Activated naive CD8-positive, alpha-beta T cell treated with anti-CD3 and anti-CD28 coated beads for 36 hours (primary cell): ENCODE data around the gene PXT1. TPM values are rescaled to one million over a fixed set of nuclear protein-coding genes. Genes with fewer than 3 reads are reported as not detected.
"Not testable (repeated sequence)": the region's sequence is repeated elsewhere in the genome, so short reads cannot be mapped to it uniquely, and the experiment has no call there.

Source experiments
- DNase-seq: peaks from one replicate; pipeline ENCODE4 v3.0.0; 2021
- H3K27ac Mint-ChIP-seq: one replicate; pipeline ENCODE4 v1.8.0; 2022; ENCODE audit warnings: mild to moderate bottlenecking, moderate library complexity, mixed read lengths
- H3K27me3 Mint-ChIP-seq: one replicate; pipeline ENCODE4 v1.8.0; 2022; ENCODE audit warnings: mild to moderate bottlenecking, mixed read lengths
- H3K36me3 Mint-ChIP-seq: one replicate; pipeline ENCODE4 v1.8.0; 2021; ENCODE audit warnings: mild to moderate bottlenecking, mixed read lengths
- H3K4me1 Mint-ChIP-seq: one replicate; pipeline ENCODE4 v1.8.0; 2021; ENCODE audit warnings: mixed read lengths
- H3K4me3 Mint-ChIP-seq: one replicate; pipeline ENCODE4 v1.8.0; 2022; ENCODE audit warnings: mild to moderate bottlenecking, moderate library complexity, mixed read lengths
- H3K9me3 Mint-ChIP-seq: one replicate; pipeline ENCODE4 v1.8.0; 2022; ENCODE audit warnings: mixed read lengths
- total RNA-seq, 2 experiments: library from RNA; stranded (reverse); gene quantifications; one replicate each; pipeline ENCODE4 v1.2.3, GENCODE V29; 2021

PXT1 gene
- under 1 TPM; 0.10 to 0.29 TPM for total RNA-seq

- peaks cover 38% of the 10 kb centered on the region for H3K4me1 Mint-ChIP-seq
- H3K4me3 Mint-ChIP-seq, result peak within 1 kb of the TSS; percentile 96
- H3K27ac Mint-ChIP-seq, result peak within 1 kb of the TSS; percentile 97
- no peaks in the 10 kb centered on the region for H3K9me3 Mint-ChIP-seq
- peaks cover 8% of the 10 kb centered on the region for H3K36me3 Mint-ChIP-seq
- peak; percentile 92 for DNase-seq
- no peaks in the 10 kb centered on the region for H3K27me3 Mint-ChIP-seq
These were observed at the start of gene PXT1, which contains the start of gene KCTD20 for GRCh38 chr6:36442671-36443470. Gene PXT1, minus strand, starts transcription at chr6:36442854. Its CDS starts 16,772 bp downstream, at chr6:36426082. Gene KCTD20, plus strand, starts transcription at chr6:36443000. Its CDS starts 27,098 bp downstream, at chr6:36470098.

GRCh38 chr6:36492092-36492491 lies 49.4 kb upstream of the PXT1 start:
- H3K4me3 Mint-ChIP-seq, result no peak overlapping the region
- DNase-seq, result no peak
- peak overlapping the region; percentile 63 for H3K27ac Mint-ChIP-seq
- H3K4me1 Mint-ChIP-seq, result peaks cover 23% of the 10 kb centered on the region
- peaks cover 47% of the 10 kb centered on the region for H3K36me3 Mint-ChIP-seq
- H3K27me3 Mint-ChIP-seq, result no peaks in the 10 kb centered on the region
- H3K9me3 Mint-ChIP-seq, result no peaks in the 10 kb centered on the region

GRCh38 chr6:36491378-36491965 lies 48.8 kb upstream of the PXT1 start:
- no peak overlapping the region for H3K4me3 Mint-ChIP-seq
- no peaks in the 10 kb centered on the region for H3K27me3 Mint-ChIP-seq
- H3K4me1 Mint-ChIP-seq, result peaks cover 25% of the 10 kb centered on the region
- H3K36me3 Mint-ChIP-seq, result peaks cover 46% of the 10 kb centered on the region
- DNase-seq, result no peak
- H3K9me3 Mint-ChIP-seq, result no peaks in the 10 kb centered on the region
- H3K27ac Mint-ChIP-seq, result no peak overlapping the region

GRCh38 chr6:36489426-36489825 lies 46.8 kb upstream of the PXT1 start:
- peaks cover 46% of the 10 kb centered on the region for H3K36me3 Mint-ChIP-seq
- no peaks in the 10 kb centered on the region for H3K27me3 Mint-ChIP-seq
- H3K27ac Mint-ChIP-seq, result no peak overlapping the region
- H3K4me1 Mint-ChIP-seq, result peaks cover 23% of the 10 kb centered on the region
- no peak overlapping the region for H3K4me3 Mint-ChIP-seq
- no peak for DNase-seq
- no peaks in the 10 kb centered on the region for H3K9me3 Mint-ChIP-seq

GRCh38 chr6:36488221-36488620 lies 45.6 kb upstream of the PXT1 start:
- no peak for DNase-seq
- Mint-ChIP-seq H3K4me1 (peaks cover 15% of the 10 kb centered on the region), H3K27me3 (no peaks in the 10 kb centered on the region), H3K4me3 (no peak overlapping the region), H3K36me3 (peaks cover 43% of the 10 kb centered on the region), H3K27ac (no peak overlapping the region), H3K9me3 (no peaks in the 10 kb centered on the region)

GRCh38 chr6:36487698-36488097 lies 45.0 kb upstream of the PXT1 start:
- H3K4me1 Mint-ChIP-seq, result peaks cover 10% of the 10 kb centered on the region
- DNase-seq, result no peak
- peaks cover 43% of the 10 kb centered on the region for H3K36me3 Mint-ChIP-seq
- H3K4me3 Mint-ChIP-seq, result no peak overlapping the region
- no peaks in the 10 kb centered on the region for H3K9me3 Mint-ChIP-seq
- no peak overlapping the region for H3K27ac Mint-ChIP-seq
- H3K27me3 Mint-ChIP-seq, result no peaks in the 10 kb centered on the region

GRCh38 chr6:36484736-36485135 lies 42.1 kb upstream of the PXT1 start:
- Mint-ChIP-seq H3K4me3 (no peak overlapping the region), H3K27me3 (no peaks in the 10 kb centered on the region), H3K36me3 (peaks cover 43% of the 10 kb centered on the region), H3K4me1 (peaks cover 3% of the 10 kb centered on the region), H3K27ac (peak overlapping the region; percentile 58), H3K9me3 (no peaks in the 10 kb centered on the region)
- DNase-seq, result no peak

GRCh38 chr6:36483326-36483725 lies 40.7 kb upstream of the PXT1 start:
- not testable (repeated sequence) for H3K9me3 Mint-ChIP-seq, H3K4me3 Mint-ChIP-seq, H3K4me1 Mint-ChIP-seq, DNase-seq, H3K27me3 Mint-ChIP-seq, H3K27ac Mint-ChIP-seq
- H3K36me3 Mint-ChIP-seq, result peaks cover 41% of the 10 kb centered on the region

- H3K4me3 Mint-ChIP-seq, result no peak overlapping the region
- H3K36me3 Mint-ChIP-seq, result peaks cover 36% of the 10 kb centered on the region
- no peak for DNase-seq
- H3K27ac Mint-ChIP-seq, result no peak overlapping the region
- no peaks in the 10 kb centered on the region for H3K27me3 Mint-ChIP-seq
- H3K9me3 Mint-ChIP-seq, result no peaks in the 10 kb centered on the region
- peaks cover 11% of the 10 kb centered on the region for H3K4me1 Mint-ChIP-seq
These were observed 36.6 kb upstream of the PXT1 start for GRCh38 chr6:36479256-36479655.

GRCh38 chr6:36478051-36478526 lies 35.4 kb upstream of the PXT1 start:
- no peaks in the 10 kb centered on the region for H3K27me3 Mint-ChIP-seq
- no peak overlapping the region for H3K4me3 Mint-ChIP-seq
- H3K36me3 Mint-ChIP-seq, result peaks cover 31% of the 10 kb centered on the region
- peaks cover 11% of the 10 kb centered on the region for H3K4me1 Mint-ChIP-seq
- H3K27ac Mint-ChIP-seq, result peak overlapping the region; percentile 6
- no peak for DNase-seq
- H3K9me3 Mint-ChIP-seq, result no peaks in the 10 kb centered on the region

GRCh38 chr6:36469946-36470345 lies 27.3 kb upstream of the PXT1 start:
- Mint-ChIP-seq H3K4me3 (no peak overlapping the region), H3K27ac (no peak overlapping the region), H3K36me3 (peaks cover 24% of the 10 kb centered on the region), H3K27me3 (no peaks in the 10 kb centered on the region), H3K9me3 (peaks cover 2% of the 10 kb centered on the region), H3K4me1 (peaks cover 6% of the 10 kb centered on the region)
- no peak for DNase-seq

GRCh38 chr6:36469148-36469661 lies 26.6 kb upstream of the PXT1 start:
- Mint-ChIP-seq H3K27me3 (no peaks in the 10 kb centered on the region), H3K4me1 (peaks cover 8% of the 10 kb centered on the region), H3K4me3 (no peak overlapping the region), H3K9me3 (peaks cover 2% of the 10 kb centered on the region), H3K36me3 (peaks cover 23% of the 10 kb centered on the region), H3K27ac (no peak overlapping the region)
- DNase-seq, result no peak

- H3K9me3 Mint-ChIP-seq, result peaks cover 2% of the 10 kb centered on the region
- DNase-seq, result no peak
- peaks cover 29% of the 10 kb centered on the region for H3K36me3 Mint-ChIP-seq
- no peak overlapping the region for H3K4me3 Mint-ChIP-seq
- H3K4me1 Mint-ChIP-seq, result peaks cover 12% of the 10 kb centered on the region
- H3K27ac Mint-ChIP-seq, result no peak overlapping the region
- no peaks in the 10 kb centered on the region for H3K27me3 Mint-ChIP-seq
These were observed 25.0 kb upstream of the PXT1 start for GRCh38 chr6:36467625-36468024.

- Mint-ChIP-seq H3K36me3 (peaks cover 33% of the 10 kb centered on the region), H3K9me3 (peaks cover 2% of the 10 kb centered on the region)
These were observed 21.6 kb upstream of the PXT1 start for GRCh38 chr6:36464233-36464632.

GRCh38 chr6:36463676-36464075 lies 21.0 kb upstream of the PXT1 start:
- Mint-ChIP-seq H3K4me1 (peaks cover 24% of the 10 kb centered on the region), H3K9me3 (peaks cover 2% of the 10 kb centered on the region), H3K27me3 (no peaks in the 10 kb centered on the region), H3K4me3 (no peak overlapping the region), H3K36me3 (peaks cover 33% of the 10 kb centered on the region), H3K27ac (no peak overlapping the region)
- no peak for DNase-seq

More at GRCh38 chr6:36464233-36464632, 21.6 kb upstream of the PXT1 start:
- no peak for DNase-seq
- Mint-ChIP-seq H3K27ac (no peak overlapping the region), H3K4me1 (peaks cover 27% of the 10 kb centered on the region), H3K4me3 (no peak overlapping the region), H3K27me3 (no peaks in the 10 kb centered on the region)
